Activated CD8-positive, alpha-beta memory T cell treated with anti-CD3 and anti-CD28 coated beads, Interleukin-2, amount 50 U/mL, for 24 hours (primary cell): ENCODE data around the gene PI4KA.

Source experiments
- DNase-seq: peaks from one replicate; pipeline ENCODE4 v3.0.0-alpha.2; 2020; ENCODE audit errors: extremely low read depth

Gene PI4KA

DNA sequence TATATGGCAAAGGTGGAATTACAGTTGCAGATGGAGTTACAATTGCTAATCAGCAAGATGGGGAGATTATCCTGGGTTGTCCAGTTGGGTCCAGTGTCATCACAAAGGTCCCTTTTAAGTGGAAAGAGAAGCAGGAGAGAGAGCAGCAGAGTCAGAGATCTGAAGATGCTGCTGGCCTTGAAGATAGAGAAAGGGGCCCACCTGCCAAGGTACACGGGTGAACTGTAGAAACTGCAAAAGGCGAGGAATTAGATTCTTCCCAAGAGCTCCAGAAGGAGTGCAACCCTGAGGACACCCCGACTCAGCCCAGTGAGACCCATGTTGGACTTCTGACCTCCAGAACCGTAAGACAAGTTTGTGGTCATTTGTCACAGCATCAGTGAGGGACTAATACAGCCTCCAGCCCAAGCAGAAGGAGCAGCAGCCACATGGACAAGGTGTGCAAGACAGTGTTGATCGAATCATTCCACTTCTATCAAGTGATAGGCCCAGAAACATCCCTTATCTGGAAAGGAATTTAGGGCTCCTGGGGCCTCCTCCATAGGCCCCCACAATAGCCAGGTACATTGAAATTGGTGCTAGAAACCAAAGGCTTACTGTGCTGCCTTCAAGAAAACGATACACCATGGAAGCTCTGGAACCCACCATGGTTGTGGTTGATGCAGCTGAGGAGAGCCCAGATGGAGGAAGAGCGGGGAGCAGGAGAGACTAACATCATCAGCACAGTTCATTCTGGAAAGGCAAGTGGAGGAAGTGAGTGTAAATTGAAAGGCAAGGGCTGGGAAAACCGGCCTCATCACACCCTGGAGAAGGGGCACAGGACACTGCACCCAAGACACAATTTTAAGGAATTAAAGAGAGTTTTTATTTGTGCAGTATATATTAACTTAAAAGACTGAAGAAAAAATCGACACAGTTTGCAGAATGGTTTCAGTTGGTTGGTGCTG is 23.5 kb upstream of the PI4KA start:
- DNase-seq: no peak

DNA sequence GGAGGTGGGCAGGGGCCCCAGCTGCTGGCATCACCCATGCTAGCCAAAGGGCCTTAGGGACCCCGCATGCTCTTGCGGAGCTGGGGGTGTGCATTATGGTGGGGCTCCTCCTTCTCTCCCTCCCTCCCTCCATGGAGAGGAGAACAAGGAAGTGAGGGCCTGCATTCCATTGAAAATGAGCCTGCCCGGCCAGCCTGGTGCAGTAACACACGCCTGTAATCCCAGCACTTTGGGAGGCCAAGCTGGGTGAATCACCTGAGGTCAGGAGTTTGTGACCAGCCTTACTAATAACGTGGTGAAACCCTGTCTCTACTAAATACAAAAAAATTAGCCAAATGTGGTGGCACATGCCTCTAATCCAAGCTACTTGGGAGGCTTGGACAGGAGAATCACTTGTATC is 22.6 kb upstream of the PI4KA start:
- no peak for DNase-seq

DNA sequence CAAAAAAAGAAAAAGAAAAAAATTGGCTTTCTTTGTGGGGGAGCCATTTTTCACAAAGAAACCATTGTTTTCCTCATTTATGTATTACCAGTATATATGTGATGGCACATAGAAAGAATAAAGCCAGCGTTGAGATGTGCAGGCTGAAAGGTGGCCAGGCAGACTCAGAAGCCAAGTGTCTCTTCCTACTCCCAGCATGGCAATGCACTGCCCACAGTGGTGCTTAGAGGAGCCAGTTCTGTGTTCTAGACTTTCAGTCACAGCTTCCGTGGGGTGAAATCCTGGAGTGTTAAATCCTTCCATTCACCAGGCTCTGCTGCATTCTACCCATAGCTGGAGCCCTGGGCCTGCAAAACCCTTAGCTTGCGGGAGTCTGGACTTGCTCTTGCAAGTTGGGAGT is 19.1 kb upstream of the PI4KA start:
- no peak for DNase-seq

DNA sequence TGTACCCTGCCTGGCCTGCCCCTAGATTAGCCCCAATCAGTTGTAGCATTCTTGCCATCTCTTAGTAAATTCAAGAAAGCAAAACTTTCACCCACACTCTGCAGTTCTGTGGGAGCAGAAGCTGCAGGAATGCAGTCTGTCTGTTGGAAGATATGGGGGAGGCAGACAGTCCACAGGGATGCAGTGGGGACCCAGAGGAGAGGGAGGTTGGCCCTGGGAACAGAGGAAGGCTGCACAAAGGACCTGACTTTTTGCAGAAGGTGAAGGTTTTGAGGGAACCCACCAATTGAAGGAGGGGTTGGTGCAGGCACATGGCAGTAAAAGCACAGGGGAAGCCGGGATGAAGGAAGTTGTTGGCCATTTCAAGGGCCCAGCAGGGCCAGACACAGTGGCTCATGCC is 16.7 kb upstream of the PI4KA start:
- DNase-seq: no peak

DNA sequence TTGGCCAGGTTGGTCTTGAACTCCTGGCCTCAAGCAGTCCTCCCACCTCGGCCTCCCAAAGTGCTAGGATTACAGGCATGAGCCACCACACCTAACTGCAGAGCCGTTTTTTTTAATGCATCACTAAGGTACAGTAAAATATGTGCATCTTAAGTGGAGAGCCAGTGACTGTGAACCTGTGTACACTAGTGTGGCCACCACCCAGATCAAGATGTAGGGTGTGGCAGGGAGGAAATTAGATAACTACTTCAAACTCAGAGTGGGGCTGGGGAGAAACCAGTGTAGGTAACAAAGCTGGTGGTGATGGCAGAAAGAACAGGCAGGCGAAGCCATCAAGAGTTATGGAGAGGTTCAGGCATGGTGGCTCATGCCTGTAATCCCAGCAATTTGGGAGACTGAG is 14.6 kb upstream of the PI4KA start:
- no peak for DNase-seq

DNA sequence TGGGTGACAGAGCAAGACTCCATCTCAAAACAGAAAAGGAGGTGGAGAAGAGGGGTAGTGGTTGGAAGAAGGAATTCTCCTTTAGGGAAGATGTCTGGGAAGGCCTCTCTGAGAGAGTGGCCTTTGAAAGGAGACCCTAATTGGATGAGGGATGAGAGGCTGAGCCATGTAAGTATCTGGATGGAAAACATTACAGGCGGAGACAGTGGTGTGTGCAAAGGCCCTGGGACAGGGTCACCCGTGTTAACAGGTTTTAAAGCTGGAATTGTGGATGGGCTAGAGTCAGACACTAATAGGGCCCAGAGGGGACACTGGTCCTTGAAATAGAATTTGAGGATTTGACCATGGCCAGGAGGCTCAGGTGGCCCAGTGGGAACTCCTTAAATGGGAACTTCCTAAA is 10.6 kb upstream of the PI4KA start:
- DNase-seq: no peak

DNA sequence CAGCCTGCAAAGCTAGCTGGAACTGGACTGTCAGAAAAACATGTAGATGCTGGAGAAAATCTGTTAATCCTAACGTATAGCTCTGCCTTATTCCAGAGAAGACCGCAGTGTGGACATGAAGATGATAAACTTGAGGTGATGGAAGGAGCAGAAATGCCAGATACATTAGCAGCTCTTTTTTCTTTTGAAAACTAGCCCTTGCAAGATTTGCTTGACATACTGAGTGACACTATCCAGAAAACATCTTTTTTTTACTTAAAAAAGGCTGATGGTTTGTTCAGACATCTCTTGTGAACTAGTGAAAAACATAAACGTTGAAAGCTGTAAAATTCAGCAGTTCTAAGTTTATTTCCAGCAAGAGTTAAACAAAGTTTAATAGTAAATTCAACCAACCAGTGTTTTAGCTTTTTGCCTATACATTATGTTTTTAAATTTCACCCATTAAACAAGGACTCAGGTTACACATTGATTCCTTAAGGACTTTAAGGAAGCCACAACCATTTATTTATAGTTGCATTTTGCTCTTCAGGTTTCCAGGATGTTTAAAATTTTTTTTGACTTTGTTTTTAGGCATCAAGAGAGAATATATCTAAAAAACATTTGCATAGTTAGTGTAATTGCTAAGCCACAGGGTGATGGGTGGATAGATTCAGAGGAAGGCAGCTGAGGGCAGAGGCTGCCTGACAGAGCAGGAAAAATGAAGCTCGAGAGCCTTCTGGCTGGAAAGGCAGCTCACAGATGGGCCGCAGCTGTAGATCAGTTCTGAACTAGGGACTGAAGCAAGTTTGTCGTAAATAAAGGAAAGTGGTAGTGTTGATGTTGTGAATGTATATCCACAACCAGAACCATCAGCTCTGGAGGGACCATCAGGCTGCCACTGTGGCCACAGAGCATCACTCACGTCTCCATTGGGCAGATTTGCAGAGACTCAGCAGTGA is 9.7 kb upstream of the PI4KA start:
- DNase-seq: no peak

DNA sequence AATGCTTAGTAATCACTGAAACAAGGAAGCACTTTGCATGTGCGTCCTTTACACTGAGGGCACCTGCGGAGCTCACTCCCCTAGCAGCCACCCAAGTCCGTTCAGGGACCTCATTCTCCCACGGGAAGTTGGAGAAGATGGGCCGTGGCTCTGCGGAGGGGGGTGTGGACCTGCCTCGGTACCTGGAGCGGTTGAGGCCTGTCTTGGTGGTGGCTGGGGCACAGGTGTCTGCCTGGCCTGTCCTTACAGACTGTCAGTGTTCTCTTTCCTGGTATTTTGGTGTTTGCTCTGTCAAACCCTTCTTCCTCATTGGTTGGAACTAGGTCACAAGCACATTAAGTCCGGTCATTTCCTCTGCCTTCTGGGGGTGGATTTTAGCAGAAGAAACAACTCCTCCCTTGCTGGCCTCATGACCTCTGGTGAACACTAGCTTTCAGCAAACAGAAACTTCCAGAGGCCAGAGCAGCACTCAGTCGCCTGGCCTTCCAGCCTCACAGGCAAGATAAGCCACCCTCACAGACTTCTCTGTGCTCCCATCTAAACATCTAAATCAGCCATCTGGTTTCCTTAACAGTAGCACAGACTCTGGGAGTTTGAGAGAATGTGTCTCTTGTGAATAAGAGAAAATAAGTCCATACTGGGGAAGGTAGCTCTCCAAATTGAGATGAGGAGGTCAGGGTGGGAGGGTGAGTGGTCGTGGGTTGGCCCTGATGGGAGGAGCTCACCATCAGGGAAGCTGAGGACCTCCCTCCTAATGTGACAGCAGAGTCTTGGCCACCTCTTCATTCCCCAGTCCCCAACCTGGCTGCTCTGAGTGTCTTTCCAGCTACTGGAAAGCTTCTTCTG is 8.8 kb upstream of the PI4KA start:
- no peak for DNase-seq

DNA sequence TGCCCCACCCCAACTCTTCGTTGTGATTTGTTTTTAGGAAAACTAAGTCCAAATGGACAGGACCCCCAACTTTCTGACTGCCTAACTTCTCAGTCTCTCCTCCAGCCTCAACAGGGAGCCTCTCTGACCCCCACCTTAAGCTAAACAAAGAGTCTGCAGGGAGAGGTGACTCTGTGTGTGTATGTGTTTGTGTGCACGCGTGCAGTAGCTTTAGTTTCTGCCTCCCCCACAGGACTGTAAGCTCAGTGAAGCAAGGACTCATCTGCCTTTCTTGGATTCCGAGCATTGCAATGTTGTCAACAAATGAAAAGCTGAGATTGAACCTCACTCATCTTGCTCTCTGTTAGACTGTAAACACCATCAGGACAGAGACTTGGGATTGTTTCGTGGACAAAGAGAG is 8.1 kb upstream of the PI4KA start:
- DNase-seq: no peak

DNA sequence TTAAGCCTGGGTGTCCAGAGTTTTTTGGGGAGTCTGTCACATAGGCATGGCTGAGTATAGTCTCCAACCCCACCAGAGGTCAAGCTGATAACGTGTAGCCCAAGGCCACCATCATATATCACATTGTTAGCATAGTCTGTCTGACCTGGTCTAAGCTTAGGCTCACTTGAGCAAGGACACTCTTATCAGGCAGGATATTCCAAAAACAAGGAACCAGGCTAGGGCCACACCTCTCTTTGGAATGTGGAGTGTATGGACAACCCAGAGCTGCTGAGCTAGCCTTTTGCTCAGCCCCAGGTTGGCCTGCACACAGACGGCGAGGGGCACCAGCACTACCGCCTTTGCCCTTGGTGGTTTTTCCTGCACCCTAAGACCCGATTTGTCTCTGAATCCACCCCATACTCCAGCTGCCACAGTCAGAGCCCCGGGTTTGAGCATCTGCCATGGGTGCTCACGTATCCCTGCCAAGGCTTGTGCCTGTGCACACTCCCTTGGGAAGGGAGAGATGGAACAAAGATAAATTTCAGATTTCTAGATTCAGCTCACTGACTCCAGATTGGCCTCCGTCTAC is 7.3 kb upstream of the PI4KA start:
- DNase-seq: no peak

DNA sequence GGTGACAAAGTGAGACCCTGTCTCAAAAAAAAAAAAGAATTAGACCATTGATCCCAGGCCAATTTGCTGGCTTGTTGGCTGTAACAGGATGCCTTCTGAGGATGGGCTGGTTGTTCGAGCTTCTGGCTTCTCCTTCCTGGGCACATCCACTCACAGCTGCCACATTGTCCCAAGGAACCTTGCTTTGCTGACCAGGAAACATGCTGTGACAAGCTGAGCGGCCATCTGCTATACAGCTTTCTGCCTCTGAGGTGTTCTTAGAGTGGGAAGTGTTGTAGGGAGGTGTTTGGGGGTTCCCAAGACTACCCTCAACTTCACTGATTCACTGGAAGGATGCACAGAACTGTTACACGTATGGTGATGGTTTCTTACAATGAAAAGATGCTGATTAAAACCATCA is 6.7 kb upstream of the PI4KA start:
- DNase-seq: no peak

DNA sequence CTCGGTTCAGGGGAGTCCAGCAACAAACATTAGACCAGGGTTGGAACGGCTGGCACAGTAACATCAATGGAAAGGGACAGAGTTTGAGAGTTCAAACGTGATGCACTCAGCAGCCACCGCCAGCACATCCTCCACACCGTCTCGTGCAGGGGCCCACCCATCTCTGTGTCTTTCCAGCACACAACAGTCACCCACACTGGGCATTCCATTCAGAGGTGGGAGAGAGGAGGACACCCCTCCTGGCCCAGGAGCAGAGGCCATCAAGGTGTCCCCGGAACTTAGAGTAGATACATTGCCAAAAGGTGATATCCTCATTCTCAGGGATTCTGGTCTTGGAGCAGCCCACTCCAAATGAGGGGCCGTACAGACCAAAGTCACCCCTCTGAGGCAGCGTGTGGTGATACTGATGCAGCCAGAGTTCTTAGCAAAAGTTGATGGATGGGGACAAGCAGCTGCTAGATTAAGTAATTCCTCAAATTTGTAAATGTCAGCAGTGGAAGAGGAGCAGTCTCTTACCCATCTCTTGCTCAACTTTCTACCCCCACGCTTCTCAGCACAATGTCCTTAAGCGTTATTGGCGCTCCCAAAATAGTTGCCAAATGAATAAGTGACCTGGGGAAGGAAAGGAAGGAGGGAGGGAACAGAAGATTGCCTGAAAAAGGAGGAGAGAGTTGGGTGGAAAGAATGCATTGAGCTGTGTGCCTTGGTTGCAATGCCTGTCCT is 5.7 kb upstream of the PI4KA start:
- DNase-seq: no peak

DNA sequence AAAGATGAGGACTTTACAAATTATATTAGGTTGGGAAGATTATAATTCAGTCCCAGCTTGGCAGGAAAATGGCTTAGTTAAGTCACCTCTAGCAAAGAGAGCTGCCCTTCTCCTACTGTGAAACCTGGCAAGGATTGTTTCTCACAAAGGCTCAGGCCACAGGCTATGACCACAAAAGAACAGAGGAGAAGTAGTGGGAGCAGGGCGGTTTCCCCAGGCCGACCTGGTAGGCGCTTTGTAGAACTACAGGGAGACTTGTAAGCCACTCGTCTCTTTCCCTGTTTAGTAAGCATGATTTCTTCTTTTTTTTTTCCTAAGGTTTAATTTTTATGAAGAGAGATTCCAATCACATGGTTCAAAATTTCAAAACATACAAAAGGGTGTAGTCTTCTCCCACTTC is 4.8 kb upstream of the PI4KA start:
- DNase-seq: no peak

DNA sequence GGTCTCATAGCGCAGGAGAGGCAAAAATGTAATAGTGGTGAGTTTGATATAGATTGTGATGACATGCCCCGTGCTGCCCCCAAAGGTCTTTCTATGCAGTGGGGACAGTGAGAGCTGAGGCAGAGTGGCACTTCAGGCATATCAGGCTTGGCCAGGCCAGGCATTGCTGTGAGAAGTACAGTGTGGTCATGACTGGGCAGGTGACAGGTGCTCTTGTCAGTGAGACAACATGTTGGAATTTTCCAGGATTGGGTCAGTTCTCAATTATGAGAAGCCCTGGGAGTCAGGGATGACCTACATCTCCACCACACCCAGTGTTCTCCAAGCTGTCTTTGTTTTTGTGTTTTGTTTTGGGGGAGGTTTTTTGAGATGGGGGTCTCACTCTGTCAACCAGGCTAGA is 3.9 kb upstream of the PI4KA start:
- DNase-seq: no peak

DNA sequence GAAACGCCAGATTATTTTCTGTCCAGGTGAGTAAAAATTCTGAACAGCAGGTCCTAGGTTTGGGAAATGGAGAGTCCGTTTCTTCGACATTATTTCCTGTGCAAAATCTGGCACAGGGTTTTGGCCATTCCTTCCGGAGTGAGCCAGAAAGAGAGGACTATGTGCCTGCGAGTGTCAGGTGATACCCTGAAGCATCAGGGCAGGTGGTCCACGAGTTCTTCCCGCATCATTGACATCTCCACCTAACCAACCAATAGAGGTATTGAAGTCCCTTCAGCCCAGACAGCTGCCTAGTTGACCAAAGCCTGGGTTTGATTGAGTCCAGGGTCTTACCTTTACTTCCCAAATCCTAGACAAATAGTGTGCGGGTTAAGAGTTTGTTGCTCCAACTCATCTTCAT is 1.0 kb upstream of the PI4KA start:
- no peak for DNase-seq

DNA sequence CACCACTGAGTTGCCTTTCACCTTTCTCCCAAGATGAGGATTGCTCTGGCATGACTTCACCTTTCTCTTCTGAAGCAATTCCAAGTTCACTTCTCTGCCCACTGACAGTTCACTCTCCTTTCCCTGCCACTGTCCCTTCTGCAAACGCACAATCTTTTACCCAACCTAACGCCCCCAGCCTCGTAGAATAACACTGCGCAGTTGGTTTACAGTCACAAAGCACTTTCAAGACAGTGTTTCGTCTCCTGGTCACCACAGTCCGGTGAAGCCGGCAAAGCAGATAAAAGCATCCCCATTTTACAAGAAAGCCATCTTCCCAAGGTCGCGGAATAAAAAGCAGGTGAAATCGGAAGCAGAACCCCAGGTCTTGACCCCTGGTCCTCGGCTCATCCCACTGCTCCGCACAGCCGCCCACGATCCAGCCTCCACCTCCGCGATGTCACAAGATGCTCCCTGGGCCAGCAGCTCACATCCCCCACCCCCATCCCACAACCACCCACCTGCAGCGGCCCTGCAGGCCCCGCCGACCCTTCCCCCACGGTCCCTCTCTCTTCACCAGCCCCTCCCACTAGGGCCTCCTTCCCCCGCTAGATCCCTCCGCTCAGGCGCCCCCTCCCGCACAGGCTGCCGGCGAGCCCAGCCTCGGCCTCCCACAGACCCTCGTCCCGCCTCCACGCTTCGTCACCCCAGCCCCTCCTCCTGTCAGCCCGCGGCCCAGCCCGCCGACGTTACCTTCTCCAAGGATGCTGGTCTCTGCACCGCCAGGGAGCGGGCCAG is 585 bp downstream of the PI4KA start:
- peak; percentile 56 for DNase-seq

DNA sequence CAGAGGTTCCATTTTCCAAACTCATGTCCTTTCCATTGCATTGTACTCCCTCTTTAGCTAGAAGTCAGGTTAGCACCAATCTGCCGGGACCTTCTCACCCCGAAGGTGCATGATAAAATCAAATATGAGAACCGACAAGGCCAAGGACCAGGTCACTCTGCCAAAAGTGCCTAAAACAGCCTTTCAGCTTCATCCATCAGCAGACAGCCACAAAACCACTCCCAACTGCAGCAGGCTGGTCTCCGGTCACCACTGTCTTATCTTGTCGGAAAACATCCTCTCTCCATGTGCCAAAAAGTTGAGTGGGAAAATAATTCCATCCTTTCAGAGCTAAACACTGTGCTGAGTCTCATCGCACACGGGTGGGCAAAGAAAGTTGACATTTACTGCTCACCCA is 1.4 kb downstream of the PI4KA start:
- no peak for DNase-seq

DNA sequence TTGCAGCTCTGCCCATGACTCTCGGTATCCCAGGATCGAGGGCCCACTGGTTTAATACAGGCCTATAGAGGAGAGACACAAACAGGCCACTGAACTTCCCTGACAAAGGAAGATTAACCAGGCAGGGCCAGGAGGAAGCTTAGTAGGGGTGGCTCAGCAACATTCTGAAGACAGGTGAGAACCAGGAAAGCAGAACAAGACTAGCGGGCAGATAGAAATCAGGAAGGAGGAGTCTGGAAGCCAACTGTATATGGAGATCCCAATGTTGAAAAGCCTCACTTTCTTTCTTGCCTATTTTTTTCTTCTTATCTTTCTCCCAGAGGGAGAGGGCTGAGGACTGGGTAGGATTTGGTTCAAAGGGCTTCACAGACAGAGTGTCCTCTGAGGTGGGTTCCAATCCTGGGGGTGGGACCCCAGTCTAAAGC is 5.4 kb downstream of the PI4KA start:
- DNase-seq: no peak

DNA sequence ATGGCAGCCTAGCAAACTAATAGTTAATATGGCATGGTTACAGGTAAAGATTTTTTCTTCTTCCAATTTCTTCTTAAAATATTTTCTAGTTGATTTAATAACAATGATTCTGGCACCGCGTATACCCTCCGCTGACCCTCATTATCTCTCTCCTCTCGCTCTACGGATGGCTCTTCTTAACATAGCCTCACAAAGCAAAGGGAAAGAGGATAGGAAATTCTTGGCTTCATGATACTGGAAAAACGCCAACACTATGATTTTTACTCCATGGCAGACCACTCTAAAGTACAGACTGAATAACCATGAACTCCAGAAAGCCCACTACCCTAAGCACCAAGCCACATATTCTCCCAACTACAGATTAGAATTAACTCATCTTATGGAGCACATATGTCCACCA is 6.1 kb downstream of the PI4KA start:
- no peak for DNase-seq

DNA sequence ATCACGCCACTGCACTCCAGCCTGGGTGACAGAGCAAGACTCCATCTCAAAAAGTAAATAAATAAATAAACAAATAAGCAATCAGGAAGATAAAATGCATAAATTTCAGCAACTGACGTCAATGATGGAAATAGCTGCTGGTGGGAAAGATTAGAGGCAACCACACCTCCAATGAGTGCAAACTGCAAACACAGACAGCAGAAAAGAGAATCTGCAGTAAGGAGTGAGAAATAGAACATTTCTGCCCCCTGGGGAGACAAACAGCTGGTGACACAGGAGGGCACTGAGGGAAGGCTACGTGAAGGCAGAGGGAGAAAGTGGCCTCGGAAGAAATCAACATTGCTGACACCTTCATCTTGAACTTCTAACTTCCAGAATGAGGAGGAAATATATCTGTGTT is 6.5 kb downstream of the PI4KA start:
- DNase-seq: no peak
